NCI-H2107 treated with DMSO at 0.1 percent for 48 hours (cell line): ENCODE data around the gene CLASP2.
"Not testable (repeated sequence)": the region's sequence is repeated elsewhere in the genome, so short reads cannot be mapped to it uniquely, and the experiment has no call there.

Experiments used
- DNase-seq: peaks from one replicate; lab custom pipeline; 2025; ENCODE audit not compliant: unreplicated experiment; lab: John Stamatoyannopoulos, UW

The CLASP2 gene

DNA sequence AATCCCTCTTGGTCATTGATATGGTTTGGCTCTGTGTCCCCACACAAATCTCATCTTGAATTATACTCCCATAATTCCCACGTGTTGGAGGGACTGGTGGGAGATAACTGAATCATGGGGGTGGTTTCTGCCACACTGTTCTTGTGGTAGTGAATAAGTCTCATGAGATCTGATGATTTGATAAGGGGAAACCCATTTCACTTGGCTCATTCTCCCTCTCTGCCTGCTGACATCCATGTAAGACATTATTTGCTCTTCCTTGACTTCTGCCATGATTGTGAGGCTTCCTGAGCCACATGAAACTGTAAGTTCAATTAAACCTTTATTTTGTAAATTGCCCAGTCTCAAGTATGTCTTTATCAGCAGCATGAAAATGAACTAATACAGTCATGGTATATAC is 171.0 kb downstream of the CLASP2 start:
- DNase-seq, result no peak

DNA sequence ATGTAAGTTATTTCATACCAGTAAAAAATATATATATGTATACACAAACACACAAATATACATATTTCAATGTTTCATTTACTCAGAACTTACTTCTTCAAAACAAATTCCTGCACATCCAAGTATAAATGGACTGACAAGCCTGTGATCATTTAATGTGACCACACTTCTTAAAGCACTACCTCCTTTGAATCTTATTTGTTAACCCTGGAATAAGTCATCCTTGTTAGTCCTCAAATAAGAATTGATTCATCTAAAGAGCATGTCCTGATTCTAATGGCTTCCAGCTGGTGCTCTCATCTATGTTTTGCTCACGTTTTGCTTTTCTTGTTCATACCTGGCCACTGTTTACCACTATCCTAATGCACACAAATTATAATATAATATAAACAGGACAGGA is 173.9 kb downstream of the CLASP2 start:
- no peak for DNase-seq

DNA sequence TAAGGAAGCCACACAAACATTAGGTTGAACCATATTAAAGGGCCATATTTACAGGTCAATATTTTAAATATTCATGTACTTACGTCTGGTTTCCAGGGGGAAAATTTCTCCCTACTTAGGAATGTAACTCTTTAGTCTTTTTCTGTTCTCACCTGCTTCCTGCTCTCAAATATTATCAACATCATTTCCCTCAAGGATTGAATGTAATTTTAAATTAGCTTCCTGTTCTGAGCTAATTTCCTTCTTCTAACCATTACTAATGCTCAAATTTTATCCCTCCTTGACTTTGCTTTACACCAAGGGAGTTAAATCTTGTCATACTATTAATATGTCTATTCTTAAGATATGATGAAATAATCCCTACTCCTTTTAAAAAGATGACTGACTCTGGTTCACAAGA is 174.5 kb downstream of the CLASP2 start:
- DNase-seq, result no peak

DNA sequence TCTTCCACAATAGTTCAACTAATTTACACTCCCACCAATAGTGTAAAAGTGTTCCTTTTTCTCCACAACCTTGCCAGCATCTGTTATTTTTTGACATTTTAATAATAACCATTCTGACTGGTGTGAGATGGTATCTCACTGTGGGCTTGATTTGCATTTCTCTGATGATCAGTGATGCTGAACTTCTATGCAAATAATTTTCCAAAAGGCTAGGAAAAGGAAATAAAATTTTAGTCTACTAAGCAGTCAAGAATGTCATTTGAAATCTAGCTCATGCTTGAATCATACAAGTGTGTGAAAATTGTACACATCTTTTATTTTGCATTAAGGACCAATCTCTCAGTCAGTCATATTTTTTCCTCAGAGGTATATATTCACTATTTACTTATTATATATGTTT is 176.1 kb downstream of the CLASP2 start:
- no peak for DNase-seq

DNA sequence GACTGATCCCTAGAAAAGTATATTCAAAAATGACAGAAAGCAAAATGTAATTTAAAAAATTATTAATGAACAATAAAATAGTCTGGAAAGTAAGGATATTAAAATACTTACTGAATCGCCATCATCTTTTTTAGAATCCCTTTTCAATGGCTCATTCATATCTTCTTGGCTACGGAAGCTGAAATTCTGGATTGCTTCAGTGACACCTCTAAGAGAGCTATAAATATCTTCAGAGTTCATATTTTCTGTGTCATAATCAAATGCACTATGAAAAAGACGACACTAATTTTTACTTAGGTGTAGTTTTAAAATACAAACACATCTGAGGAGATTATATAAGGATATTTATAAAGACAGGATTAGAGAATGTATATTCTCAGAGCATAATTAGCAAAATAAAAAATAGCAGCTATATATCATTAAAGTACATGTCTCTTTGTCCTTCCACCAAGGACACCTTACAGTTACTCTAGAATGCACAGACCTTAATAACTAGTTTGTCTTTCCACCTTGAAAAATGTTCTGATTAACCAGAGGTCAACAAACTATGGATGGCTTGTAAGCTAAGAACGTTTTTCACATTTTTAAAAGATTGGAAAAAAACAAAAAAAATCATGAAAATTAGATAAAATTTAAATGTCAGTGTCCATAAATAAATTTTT is 179.2 kb downstream of the CLASP2 start:
- no peak for DNase-seq

DNA sequence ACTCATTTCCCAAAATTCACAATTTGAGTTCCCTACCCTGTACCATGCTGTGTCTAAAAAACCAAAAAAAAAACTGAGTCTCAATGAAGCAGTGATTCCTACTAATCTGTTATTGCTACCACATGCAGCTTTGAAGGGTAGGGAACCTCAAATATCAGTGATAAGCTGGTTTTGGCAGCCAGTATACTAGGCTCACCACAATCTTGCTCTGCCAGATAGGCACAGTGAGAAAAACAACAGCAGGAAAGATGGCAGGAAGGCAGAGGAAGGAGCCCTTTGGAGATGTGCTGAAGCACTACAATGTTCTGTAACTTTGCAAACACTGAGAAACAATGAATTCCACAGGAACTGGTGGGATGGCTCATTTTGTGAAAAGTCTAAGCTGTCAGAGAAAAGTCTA is 180.9 kb downstream of the CLASP2 start:
- no peak for DNase-seq

DNA sequence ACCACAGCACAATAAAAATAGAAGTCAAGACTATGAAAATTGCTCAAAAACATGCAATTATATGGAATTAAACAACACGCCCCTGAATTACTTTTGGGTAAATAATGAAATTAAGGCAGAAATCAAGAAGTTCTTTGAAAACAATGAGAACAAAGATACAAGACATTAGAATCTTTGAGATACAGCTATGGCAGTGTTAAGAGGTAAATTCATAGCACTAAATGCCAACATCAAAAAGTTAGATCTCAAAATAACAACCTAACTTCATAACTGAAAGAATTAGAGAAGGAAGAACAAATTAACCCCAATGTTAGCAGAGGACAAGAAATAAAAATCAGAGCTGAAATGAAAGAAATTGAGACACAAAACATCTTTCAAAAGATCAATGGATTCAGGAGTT is 191.3 kb downstream of the CLASP2 start:
- DNase-seq, result no peak

DNA sequence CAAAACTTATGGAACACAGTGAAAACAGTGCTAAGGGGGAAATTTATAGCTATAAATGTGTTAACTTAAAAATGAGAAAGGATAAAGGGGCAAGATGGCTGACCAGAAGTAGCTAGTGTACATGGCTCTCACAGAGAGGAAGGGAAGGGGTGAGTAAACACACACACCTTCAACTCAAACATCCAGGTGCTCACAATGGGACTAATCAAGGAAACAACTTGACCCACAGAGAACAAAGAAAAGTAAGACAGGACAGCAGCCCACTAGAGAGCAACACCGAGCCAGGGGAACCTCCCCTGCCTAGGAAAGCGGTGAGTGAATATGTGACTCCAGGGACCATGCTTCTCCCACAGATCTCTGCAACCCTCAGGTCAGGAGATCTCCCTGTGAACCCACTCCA is 192.8 kb downstream of the CLASP2 start:
- no peak for DNase-seq

DNA sequence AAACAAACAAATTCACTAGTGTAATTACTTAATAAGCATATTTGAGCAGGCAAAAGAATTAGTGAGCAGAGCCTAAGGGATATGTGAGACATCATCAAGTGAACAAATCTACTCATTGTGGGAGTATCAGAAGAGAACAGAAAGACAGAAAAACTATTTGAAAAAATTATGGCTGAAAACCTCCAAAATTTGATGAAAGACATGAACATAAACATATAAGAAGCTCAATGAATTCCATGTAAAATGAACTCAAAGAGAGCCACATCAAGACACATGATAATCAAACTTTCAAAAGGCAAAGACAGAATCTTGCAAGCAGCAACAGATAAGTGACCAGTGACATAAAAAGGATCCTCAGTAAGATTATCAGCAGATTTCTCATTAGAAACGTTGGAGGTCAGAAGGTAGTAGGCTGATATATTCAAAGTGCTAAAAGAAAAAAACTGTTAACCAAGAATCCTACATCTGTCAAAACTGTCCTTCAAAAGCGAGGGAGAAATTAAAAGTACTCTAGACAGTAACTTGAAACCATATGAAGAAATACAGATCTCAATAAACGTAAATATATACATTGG is 194.9 kb downstream of the CLASP2 start:
- no peak for DNase-seq

DNA sequence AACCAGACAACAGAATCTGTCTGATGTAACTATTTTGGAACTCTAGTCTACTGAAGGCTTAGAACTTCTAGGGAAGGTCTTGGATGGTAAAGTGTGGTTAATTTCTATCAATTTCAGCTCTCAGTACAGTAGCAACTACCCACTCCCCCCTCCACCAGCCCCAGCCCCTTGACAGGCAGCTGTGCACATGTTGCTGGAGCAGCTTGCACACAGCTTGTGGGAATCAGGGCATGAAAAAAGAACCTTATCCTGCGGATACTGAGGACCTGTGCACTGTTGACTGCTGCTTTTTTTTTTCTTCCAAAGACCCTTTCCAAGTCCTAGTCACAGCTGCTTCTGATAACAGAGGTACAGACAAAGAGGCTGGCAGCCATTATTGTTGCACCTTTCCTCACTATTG is 196.3 kb downstream of the CLASP2 start:
- no peak for DNase-seq

DNA sequence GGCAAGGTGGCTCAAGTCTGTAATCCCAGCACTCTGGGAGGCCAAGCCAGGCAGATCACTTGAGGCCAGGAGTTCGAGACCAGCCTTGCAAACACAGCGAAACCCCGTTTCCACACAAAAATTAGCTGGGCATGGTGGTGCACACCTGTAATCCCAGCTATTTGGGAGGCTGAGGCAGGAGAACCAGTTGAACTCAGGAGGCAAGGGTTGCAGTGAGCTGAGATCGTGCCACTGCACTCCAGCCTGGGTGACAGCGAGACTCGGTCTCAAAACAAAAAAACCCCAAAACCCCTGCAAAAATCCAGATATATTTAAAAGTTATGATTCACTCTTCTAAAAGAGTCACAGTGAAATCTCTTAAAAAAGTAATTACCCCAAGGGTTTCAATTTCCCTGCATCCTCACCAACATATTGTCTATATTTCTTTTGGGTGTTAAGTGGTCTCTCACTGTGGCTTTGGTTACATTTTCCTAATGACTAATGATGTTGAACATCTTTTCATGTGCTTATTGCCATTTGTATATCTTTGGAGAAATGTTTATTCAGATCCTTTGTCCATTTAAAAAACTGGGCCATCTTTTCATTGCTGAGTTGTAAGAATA is 204.7 kb downstream of the CLASP2 start:
- no peak for DNase-seq

DNA sequence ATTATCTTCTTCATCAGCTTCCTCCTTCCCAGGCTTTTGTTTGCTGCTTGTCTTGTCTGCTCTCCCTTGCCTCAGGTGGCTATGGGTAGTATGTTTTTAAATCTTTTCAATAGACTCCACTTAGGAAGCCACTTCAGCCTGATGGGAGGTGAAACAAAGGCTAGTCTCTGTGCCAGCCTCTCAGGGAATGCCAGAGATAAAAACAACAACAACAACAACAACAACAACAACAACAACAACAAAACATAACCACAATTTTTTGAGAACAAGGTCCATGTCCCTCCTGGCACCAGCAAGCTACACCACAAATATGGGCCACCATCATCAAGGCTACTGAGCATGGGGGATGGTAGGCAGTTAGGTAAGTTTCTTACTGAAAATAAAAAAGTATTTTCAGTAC is 213.0 kb downstream of the CLASP2 start:
- DNase-seq, result no peak

DNA sequence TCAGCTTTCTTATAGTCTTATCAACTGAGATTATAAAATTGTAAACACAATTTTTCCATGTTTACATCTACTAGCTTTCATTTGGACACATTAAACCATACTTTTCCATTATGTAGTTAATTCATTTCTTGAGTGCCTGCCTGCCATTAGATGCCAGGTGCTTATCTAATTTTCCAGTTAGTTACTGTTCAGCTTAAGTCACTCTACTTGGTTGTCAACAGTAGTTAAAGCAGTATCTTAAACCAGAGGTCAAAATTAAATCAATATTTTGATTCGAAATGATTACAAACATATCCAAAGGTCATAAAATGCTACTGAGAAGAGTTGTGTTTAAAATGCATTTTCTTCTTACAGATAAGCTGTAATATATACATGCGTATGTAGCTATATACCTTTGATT is 221.6 kb downstream of the CLASP2 start:
- no peak for DNase-seq

DNA sequence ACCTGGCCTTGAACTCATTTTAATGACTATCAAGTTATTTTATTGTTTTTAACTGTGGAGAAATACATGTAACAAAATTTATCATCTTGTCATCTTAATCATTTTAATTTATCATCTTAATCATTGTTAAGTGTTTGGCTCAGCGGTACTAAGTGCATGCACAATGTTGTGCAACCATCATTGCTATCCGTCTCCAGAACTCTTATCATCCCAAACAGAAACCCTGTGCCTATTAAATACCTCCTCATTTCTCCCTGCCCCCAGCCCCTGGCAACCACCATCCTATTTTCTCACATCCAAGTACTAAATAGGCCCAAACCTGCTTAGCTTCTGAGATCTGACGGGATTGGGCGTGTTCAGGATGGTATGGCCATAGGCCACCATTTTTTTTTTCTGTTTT is 226.3 kb downstream of the CLASP2 start:
- DNase-seq, result no peak

DNA sequence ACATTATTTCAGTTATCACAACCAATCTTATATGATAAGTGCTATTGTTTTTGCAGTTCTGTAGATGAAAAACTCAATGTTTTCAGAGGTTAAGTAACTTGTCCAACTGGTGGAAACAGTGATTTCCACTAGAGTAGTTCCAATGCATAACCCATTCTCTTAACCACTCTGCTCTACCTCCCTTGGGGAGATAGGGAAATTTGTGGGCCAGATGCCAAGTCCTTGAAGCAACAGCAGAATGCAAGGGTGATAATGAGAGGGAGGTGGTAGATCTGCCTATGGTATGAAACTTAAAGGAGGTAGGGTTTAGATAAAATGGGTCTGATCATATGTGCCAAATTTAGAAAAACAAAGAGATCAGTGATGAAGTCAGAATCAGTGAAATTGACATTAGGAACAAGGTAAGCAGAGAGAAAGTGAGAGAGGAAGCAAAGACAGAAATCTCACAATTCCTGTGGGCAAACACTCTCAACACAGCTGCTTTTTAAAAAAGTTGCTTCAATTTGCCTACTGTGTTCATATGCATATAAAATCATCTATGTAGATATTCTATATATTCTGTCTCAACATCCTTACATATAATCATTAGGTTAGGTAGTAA is 227.3 kb downstream of the CLASP2 start:
- DNase-seq, result no peak

DNA sequence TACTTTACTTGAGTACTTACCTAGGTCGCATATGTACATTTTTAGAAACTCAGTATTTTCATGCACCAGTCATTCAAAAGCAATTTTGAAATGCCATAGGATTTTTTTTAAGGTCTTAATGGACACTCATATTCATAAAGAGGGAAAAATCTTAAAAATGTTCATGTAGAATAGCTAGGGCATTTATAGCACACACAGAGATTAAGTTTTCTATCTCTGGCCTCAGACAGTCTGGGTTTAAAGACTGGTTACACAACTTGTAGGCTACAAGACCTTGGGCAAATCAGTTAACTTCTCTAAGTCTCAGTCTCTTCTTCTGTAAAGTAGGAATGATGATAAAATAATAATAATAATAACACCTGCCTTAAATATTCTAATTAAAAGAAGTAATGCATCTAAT is 229.4 kb downstream of the CLASP2 start:
- DNase-seq, result no peak

DNA sequence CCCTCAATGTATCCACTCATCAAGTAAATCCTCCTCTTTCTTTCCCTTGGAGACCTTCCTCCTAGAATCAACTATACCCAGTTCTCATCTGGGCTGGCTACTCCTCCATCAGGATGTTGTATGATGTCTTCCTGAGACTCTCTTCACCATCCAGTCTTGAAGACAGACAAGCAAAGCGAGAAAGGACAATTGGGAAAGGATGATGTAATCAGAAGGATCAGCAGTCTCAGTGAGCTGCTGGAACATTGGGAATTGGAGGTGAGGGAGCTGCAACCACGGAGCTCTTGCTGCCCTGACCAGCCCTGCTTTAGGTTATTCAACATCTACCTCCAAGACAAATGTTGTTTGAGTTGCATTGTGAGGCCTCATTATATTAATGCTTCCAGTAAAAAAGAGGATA is 229.8 kb downstream of the CLASP2 start:
- DNase-seq, result no peak

DNA sequence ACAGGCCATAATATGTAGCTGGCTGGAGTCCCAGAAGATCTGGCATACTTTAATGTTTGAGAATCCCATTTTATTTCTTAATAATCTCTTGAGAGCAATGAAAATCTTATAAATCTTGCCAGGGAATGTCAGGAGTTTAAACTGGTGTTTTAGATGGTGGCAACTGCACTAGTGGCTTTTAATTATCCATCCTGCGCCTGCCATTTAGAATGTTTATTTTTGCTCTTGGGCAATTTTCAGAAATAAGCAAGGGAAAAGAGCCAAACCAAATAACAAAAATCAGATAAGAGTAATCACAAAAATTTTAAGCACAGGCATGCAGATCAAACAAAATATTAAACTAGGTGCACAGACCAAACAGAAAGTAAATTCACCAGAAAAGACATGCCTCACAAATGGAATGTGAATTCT is 235.9 kb downstream of the CLASP2 start:
- no peak for DNase-seq

DNA sequence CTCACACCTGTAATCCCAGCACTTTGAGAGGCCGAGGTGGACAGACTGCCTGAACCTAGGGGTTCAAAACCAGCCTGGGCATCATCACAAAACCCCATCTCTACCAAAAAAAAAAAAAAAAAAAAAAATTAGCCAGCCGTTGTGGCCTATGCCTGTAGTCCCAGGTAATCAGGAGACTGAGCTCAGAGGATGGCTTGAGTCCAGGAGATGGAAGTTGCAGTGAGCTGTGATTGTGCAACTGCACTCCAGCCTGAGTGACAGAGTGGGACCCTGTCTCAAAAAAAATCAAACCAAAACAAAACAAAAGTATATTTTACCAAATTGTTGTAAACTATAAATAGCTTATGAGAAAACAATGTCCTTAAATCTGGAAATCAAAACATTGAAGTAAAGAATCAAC is 243.2 kb downstream of the CLASP2 start:
- DNase-seq, result no peak

DNA sequence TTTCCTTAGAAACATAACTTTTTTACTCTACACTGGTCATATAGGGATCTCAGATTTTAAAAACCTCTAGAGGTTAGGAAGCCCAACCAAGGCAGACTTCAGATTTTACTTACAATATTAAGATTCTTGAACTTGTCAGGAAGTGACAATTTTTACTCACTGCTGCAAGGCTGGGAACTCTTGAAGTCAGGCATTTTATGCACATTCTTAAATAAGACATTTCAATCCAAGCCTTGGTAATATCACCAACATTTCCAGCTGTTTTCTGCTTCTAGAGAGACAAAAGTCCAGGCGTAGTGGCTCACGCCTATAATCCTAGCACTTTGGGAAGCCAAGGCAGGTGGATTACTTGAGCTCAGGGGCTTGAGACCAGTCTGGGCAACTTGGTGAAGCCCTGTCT is 244.2 kb downstream of the CLASP2 start:
- DNase-seq, result no peak

DNA sequence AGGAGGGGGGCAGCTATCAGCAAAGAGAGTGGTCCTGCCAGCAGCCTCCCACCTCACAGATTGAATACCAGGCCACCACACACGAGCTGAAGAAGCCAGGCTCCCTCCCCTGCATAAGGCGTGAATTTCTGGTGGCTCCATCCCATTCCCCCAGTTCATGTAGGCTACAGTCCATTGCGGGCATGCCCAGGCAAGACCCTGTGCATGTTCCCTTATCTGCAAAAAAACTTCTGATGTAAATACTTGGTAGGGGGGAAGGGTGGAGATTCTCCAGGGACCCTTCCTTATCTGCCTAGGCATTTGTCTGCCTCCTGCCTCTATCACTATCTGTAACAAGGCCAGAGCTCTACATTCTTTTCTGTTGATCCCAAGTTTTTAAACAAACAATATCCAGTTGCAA is 250.3 kb downstream of the CLASP2 start:
- DNase-seq, result no peak

DNA sequence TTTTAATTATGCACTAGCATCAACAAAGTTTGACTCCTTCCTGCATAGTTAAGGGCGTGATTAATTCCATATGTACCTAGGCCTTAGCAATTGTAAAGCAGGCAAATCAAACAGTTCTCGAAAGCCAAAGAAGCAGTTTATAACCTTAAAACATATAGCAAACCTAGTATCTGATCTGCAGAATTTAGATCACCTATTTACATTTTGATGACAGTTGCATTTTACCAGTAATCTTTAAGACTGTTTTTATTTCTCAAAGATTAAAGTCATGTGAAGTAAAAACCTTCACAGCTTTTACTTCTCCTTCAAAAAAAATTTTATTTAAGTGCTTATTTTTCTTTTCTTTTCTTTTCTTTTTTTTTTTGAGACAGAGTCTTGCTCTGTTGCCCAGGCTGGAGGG is 257.0 kb downstream of the CLASP2 start:
- no peak for DNase-seq

DNA sequence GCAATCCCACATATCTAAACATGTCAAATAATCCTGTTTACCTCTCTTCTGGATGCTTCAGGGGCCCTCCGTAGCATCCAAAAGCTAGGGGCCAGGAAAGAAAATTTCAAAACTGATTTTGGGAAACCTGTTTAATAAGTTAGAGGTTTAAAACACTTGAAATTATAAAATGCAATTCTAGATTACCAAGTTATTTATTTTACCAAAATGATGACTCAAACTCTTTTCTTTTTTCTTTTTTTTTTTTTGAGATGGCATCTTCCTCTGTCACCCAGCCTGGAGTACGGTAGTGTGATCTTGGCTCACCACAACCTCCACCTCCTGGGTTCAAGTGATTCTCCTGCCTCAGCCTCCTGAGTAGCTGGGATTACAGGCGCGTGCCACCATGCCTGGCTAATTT is 258.5 kb downstream of the CLASP2 start:
- DNase-seq, result not testable (repeated sequence)
